Stimulated activated CD4-positive, alpha-beta T cell treated with anti-CD3 and anti-CD28 coated beads, Interleukin-1b, Interleukin-23, amount 100 ng/mL, for 4 hours (primary cell): ENCODE results near the gene MPZL1.
"Not testable (repeated sequence)": the region's sequence is repeated elsewhere in the genome, so short reads cannot be mapped to it uniquely, and the experiment has no call there.

Source experiments
- DNase-seq, 2 donors: peaks; one replicate each; pipeline ENCODE4 v3.0.0-alpha.2; 2020; ENCODE audit warnings: low read depth in 2 of 2

MPZL1 gene

GRCh38 chr1:167777269-167777650, 55.5 kb downstream of the MPZL1 start:
- no peak for DNase-seq

DNA sequence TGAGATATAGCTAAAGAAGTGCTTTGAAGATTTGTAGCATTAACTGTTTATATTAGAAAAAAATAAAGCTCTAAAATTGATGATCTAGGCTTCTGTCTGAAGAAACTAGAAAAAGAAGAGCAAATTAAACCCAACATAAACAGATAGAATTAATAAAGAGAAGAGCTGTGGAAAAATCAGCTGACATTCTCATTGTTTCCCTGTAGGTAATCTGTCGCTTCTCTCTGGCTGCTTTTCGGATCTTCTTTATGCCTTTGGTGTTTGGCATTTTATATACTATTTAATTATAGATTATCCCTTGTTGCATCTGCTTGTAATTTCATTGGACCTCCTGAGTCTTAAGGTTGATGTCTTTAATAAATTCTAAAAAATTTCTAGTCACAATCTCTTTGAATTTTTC, 59.8 kb downstream of the MPZL1 start:
- no peak for DNase-seq

GRCh38 chr1:167782946-167783345, 61.2 kb downstream of the MPZL1 start:
- no peak for DNase-seq

DNA sequence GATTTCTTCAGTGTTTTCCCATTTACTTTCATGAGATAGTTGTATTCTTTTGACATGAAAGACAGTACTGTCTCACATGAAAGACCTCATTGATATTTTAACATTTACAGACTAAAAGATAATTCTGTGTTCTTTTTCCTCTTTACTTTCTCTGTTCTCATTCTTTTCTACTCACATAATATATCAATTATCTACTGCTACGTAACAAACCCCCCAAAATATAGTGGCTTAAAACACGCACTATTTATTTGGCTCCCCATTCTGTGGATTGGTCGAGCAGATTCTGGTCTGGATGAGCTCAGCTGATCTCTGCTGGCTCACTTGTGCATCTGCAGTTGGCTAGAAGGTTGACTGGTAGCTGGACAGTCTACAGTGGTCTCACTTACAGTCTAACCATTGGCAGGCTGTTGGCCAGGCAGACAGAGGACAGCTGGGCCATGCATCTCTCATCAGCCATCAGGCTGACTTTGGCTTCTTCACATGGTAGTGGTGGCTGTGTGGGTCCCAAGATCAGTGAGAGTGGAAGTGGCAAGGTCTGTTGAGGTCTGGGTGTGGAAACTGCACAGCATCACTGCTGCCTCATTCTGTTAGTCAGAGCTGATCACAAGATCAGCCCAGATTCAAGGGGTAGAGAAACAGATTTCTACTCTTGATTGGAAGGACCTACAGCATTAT, 63.2 kb downstream of the MPZL1 start:
- no peak for DNase-seq

DNA sequence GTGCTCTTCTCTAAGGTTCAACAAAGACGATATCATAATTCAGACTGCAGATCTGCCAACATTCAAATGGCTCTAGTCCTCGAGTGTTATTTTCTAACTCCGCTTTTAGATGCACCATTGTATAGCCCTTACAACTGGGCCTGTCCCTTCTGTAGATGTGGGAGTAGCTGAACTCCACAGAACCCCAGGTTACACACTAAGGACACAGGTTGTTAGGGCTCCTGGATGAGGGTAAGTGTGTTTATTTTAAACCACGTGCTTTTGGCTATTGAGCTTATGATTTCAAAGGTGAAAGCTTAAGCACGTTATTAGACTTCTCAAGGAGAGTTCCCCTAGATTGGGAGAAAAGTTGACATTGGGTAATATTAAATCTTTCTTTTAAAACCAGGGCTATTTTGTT, 64.7 kb downstream of the MPZL1 start:
- DNase-seq, result no peak

- no peak for DNase-seq
Measured at GRCh38 chr1:167789501-167789900, 67.7 kb downstream of the MPZL1 start.

DNA sequence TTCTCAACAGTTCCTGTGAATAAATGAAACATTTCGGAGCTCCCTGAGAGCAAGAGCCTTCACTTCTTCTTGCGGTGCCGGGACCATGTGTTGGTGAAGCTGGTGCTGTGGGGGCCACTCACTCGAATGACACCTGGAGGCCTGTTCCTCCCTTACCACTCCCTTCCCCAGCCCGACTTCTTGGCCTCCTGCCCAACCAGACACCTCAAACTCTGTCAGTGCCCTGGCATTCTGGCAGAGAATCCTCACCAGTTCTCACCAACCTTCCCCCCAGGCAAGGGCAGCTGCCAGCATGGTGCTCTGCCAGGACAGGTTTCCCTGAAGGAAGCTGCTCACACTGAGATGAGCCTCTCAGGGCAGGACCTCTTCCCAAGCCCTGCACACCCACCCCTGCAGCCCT, 68.3 kb downstream of the MPZL1 start:
- DNase-seq, result no peak

GRCh38 chr1:167791281-167792187, 69.8 kb downstream of the MPZL1 start:
- no peak for DNase-seq

DNA sequence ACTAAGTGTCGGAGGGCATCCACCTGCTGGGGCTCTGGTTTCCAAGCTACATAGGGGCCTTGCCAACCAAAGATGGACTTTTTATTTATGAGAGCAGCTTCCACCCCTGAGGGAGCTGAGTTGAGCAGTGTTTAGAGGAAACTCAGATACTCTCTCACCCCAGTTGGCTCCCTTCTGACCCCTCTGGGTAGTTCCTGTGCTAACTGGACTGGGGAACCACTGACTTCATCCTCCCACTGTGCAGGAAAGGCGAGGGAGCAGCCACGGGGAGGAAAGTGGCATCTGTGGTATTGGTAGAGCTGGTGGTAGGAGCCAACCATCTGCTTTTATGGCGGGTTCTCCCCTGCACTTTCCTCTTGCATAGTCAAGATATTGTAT, 70.4 kb downstream of the MPZL1 start:
- no peak for DNase-seq

GRCh38 chr1:167794043-167794442, 72.3 kb downstream of the MPZL1 start:
- DNase-seq, result no peak

GRCh38 chr1:167795810-167796740, 74.3 kb downstream of the MPZL1 start:
- no peak for DNase-seq

DNA sequence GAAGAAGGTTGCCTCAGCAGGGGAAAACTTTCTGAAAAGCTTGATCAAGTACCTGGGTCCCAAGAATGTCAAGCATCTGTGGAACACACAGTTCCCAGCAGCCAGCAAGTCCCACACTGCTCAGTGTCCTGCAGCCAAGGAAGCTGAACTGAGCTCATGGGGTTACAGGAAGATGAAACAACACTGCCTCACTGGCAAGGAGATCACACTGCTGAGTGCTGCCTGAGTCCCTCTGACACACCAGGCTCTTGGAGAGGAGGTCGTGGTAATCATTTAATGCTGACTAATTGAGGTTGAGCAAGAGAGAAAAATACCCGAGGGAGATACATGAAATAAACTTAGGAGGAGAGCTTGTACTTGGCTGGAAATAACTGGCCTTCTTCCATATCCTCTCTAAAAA, 75.2 kb downstream of the MPZL1 start:
- no peak for DNase-seq

GRCh38 chr1:167798952-167799351, 77.2 kb downstream of the MPZL1 start:
- DNase-seq, result no peak

GRCh38 chr1:167799747-167800146, 78.0 kb downstream of the MPZL1 start:
- DNase-seq, result no peak

- DNase-seq, result no peak
Measured at GRCh38 chr1:167800251-167800650, 78.5 kb downstream of the MPZL1 start.

DNA sequence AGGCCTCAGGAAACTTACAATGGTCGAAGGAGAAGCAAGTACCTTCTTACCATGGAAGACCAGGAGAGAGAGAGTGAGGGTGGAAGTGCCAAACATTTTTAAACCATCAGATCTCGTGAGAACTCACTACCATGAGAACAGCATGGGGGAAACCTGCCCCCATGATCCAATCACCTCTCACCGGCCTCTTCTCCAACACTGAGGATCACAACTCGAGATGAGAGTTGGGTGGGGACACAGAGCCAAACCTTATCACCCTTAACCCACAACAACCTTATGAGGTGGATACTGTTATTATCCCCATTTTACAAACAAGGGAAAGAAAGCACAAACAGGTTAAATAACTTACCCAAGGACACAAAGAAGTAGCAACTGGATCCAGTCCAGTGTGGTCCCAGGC, 80.5 kb downstream of the MPZL1 start:
- no peak for DNase-seq

GRCh38 chr1:167803358-167804207, 81.8 kb downstream of the MPZL1 start:
- peak; percentile 82 to 85 for DNase-seq

GRCh38 chr1:167805041-167805556, 83.3 kb downstream of the MPZL1 start:
- DNase-seq, result no peak

DNA sequence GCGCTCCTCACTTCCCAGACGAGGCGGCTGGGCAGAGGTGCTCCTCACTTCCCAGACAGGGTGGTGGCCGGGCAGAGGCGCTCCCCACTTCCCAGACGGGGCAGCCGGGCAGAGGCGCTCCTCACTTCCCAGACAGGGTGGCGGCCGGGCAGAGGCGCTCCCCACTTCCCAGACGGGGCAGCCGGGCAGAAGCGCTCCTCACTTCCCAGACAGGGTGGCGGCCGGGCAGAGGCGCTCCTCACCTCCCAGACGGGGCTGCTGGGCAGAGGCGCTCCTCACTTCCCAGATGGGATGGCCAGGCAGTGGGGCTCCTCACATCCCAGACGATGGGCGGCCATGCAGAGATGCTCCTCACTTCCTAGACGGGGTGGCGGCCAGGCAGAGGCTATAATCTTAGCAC, 84.5 kb downstream of the MPZL1 start:
- DNase-seq, result not testable (repeated sequence)

- not testable (repeated sequence) for DNase-seq
Measured at GRCh38 chr1:167806676-167807075, 84.9 kb downstream of the MPZL1 start.

- no peak for DNase-seq
Measured at GRCh38 chr1:167808104-167808503, 86.3 kb downstream of the MPZL1 start.
